HCT116 (cell line): Measurements from ENCODE around the gene ZNF749. TPM values are rescaled to one million over a fixed set of nuclear protein-coding genes. Genes with fewer than 3 reads are reported as not detected.

Experiments
- ATAC-seq: fragments of 200-7000 bp; cut with Tn5 transposase; 2 replicates; pipeline ENCODE4 v1.9.1; 2020; ENCODE audit warnings: mild to moderate bottlenecking, moderate library complexity
- BruUV-seq: library from RNA; stranded (reverse); fragments of 400-500 nt; replicated peaks from 2 replicates; lab custom pipeline; 2021; lab: Mats Ljungman, UMichigan
- CTCF ChIA-PET: fragments of 300-600 bp; sonication (Branson Sonifier 250); formaldehyde crosslinking; loops from one replicate; lab custom pipeline; 2021; ENCODE audit warnings: antibody characterized with exemption; lab: Charles Lee
- POLR2A ChIA-PET: fragments of 300-600, 350-600 bp; sonication (Branson Sonifier 250); formaldehyde crosslinking; loops from one replicate; lab custom pipeline; 2021; ENCODE audit warnings: antibody characterized with exemption; lab: Charles Lee
- RAD21 ChIA-PET, 2 experiments: fragments of 300-600 bp; sonication (Branson Sonifier 250); formaldehyde crosslinking; loops; one replicate each; lab custom pipeline; 2023; ENCODE audit warnings: low total read pairs in 2 of 2; ENCODE audit not compliant: uncharacterized antibody in 2 of 2, unreplicated experiment in 2 of 2, low non-redundant PET in 1 of 2; lab: Charles Lee
- DNase-seq: peaks from one replicate; pipeline ENCODE4 v3.0.0-alpha.2; 2010; ENCODE audit warnings: low read depth, low spot score
- H2AFZ ChIP-seq: fragments of 200-600 bp; shearing (Covaris generic), sonication (generic); 2 replicates; pipeline ENCODE4 v1.6.1; 2017; ENCODE audit warnings: low read depth, mixed run types, mixed read lengths, antibody characterized with exemption, low read length; ENCODE audit not compliant: poor library complexity, severe bottlenecking
- H3K27ac ChIP-seq: 2 replicates; pipeline ENCODE4 v1.5.1; 2012; ENCODE audit warnings: low read depth, low read length
- H3K27me3 ChIP-seq: fragments of 200-600 bp; sonication (generic); 2 replicates; pipeline ENCODE4 v1.6.1; 2016; ENCODE audit warnings: mixed run types, low read length, mixed read lengths; ENCODE audit not compliant: insufficient read depth
- H3K36me3 ChIP-seq, 2 experiments: fragments of 200-500 bp in 1 of 2; fragments of 200-600 bp in 1 of 2; sonication (Bioruptor generic) in 1 of 2; sonication (generic) in 1 of 2; 2 replicates each; pipeline versions ENCODE4 v1.5.1 to v1.6.1; 2014 to 2016; ENCODE audit warnings: low read length in 2 of 2, inconsistent platforms in 1 of 2, mixed read lengths in 1 of 2, mixed run types in 1 of 2; ENCODE audit not compliant: insufficient read depth in 2 of 2, control insufficient read depth in 1 of 2
- H3K4me1 ChIP-seq, 2 experiments: fragments of 200-600 bp in 1 of 2; sonication (generic) in 1 of 2; 2 replicates each; pipeline versions ENCODE4 v1.5.1 to v1.6.1; 2012 to 2017; ENCODE audit warnings: low read length in 2 of 2, inconsistent platforms in 1 of 2, mild to moderate bottlenecking in 1 of 2, mixed read lengths in 1 of 2, mixed run types in 1 of 2, moderate library complexity in 1 of 2; ENCODE audit not compliant: insufficient read depth in 2 of 2, control insufficient read depth in 1 of 2
- H3K4me2 ChIP-seq: fragments of 200-600 bp; sonication (generic); 2 replicates; pipeline ENCODE4 v1.6.1; 2017; ENCODE audit warnings: mixed run types, low read length, mixed read lengths
- H3K4me3 ChIP-seq, 2 experiments: fragments of 200-600 bp in 1 of 2; sonication (generic) in 1 of 2; replicated peaks in 1 of 2; 2 replicates each; pipeline ENCODE4 v1.5.1; 2011 to 2016; ENCODE audit warnings: low read length in 2 of 2, control low read depth in 1 of 2, low read depth in 1 of 2, mild to moderate bottlenecking in 1 of 2, mixed read lengths in 1 of 2, mixed run types in 1 of 2
- H3K79me2 ChIP-seq: fragments of 200-600 bp; sonication (generic); 2 replicates; pipeline ENCODE4 v1.6.1; 2017; ENCODE audit warnings: mild to moderate bottlenecking, mixed run types, low read length, moderate library complexity, mixed read lengths; ENCODE audit not compliant: insufficient read depth
- H3K9ac ChIP-seq: fragments of 200-600 bp; sonication (generic); 2 replicates; pipeline ENCODE4 v1.6.1; 2016; ENCODE audit warnings: low read length, mixed read lengths
- H3K9me2 ChIP-seq: fragments of 200-600 bp; sonication (generic), shearing (Covaris generic); 2 replicates; pipeline ENCODE4 v1.6.1; 2017; ENCODE audit warnings: mixed run types, mild to moderate bottlenecking, moderate library complexity; ENCODE audit not compliant: insufficient read depth
- H3K9me3 ChIP-seq, 2 experiments: fragments of 200-500 bp in 1 of 2; fragments of 200-600 bp in 1 of 2; sonication (Bioruptor generic) in 1 of 2; sonication (generic) in 1 of 2; 2 replicates each; pipeline ENCODE4 v1.6.1; 2014 to 2017; ENCODE audit warnings: low read length in 2 of 2, mixed read lengths in 2 of 2, inconsistent platforms in 1 of 2, low read depth in 1 of 2, mild to moderate bottlenecking in 1 of 2, mixed run types in 1 of 2, moderate library complexity in 1 of 2; ENCODE audit not compliant: control insufficient read depth in 1 of 2, insufficient read depth in 1 of 2
- H4K20me1 ChIP-seq: fragments of 200-600 bp; sonication (generic), shearing (Covaris generic); 2 replicates; pipeline ENCODE4 v1.6.1; 2017; ENCODE audit warnings: mixed run types, mild to moderate bottlenecking, moderate library complexity; ENCODE audit not compliant: insufficient read depth
- ATF3 ChIP-seq: IDR thresholded peaks from 2 replicates; pipeline ENCODE4 v1.6.1; 2012
- CBX3 ChIP-seq: IDR thresholded peaks from 2 replicates; pipeline ENCODE4 v1.6.1; 2012; ENCODE audit warnings: low read depth
- CEBPB ChIP-seq: IDR thresholded peaks from 2 replicates; pipeline ENCODE4 v1.6.1; 2012; ENCODE audit warnings: low read depth
- CTCF ChIP-seq, 3 experiments: fragments of 200-600 bp in 1 of 3; sonication (generic) in 1 of 3; IDR thresholded peaks in 2 of 3; conservative IDR thresholded peaks in 1 of 3; 2 replicates each; pipeline ENCODE4 v1.5.1; 2012 to 2017; ENCODE audit warnings: low read depth in 2 of 3, low read length in 2 of 3, antibody characterized with exemption in 1 of 3, borderline replicate concordance in 1 of 3, control low read depth in 1 of 3, mild to moderate bottlenecking in 1 of 3, mixed read lengths in 1 of 3, mixed run types in 1 of 3, moderate library complexity in 1 of 3; ENCODE audit not compliant: insufficient read depth in 1 of 3
- EGR1 ChIP-seq: IDR thresholded peaks from 2 replicates; pipeline ENCODE4 v1.6.1; 2012; ENCODE audit warnings: low read depth
- ELF1 ChIP-seq: IDR thresholded peaks from 2 replicates; pipeline ENCODE4 v1.6.1; 2012; ENCODE audit warnings: low read depth, borderline replicate concordance
- POLR2A ChIP-seq: IDR thresholded peaks from 2 replicates; pipeline ENCODE4 v1.7.0; 2011; ENCODE audit warnings: borderline replicate concordance; ENCODE audit not compliant: insufficient read depth, insufficient read length; ENCODE audit errors: extremely low read depth
- RAD21 ChIP-seq: IDR thresholded peaks from 2 replicates; pipeline ENCODE4 v1.6.1; 2012; ENCODE audit warnings: low read depth, mild to moderate bottlenecking
- SRF ChIP-seq: IDR thresholded peaks from 2 replicates; pipeline ENCODE4 v1.6.1; 2012; ENCODE audit warnings: low read depth
- TCF7L2 ChIP-seq: IDR thresholded peaks from 2 replicates; pipeline ENCODE4 v1.7.0; 2011; ENCODE audit warnings: borderline replicate concordance, inconsistent platforms; ENCODE audit not compliant: insufficient read depth, insufficient read length; ENCODE audit errors: extremely low read depth
- ZBTB33 ChIP-seq: IDR thresholded peaks from 2 replicates; pipeline ENCODE4 v1.6.1; 2011; ENCODE audit warnings: mild to moderate bottlenecking, low read length, moderate library complexity; ENCODE audit not compliant: insufficient replicate concordance; ENCODE audit errors: extremely low read depth
- ZFX ChIP-seq: fragments of 450-650 bp; IDR thresholded peaks from 2 replicates; pipeline ENCODE4 v1.6.1; 2017
- intact Hi-C: fragments of 100-400 bp; cut with micrococcal nuclease; formaldehyde crosslinking; loops from 2 replicates; pipeline ENCODE4 v1.10.0; 2022
- total RNA-seq: library from RNA; stranded (reverse); gene quantifications from one replicate; pipeline ENCODE4 v1.2.1, GENCODE V29; 2021; ENCODE audit not compliant: unreplicated experiment

Gene ZNF749
- total RNA-seq, 1 experiment from 2014 or later, result 18.0 TPM

GRCh38 chr19:57389194-57389729 lies 45.9 kb upstream of the ZNF749 start:
- Histone ChIP-seq H3K27ac (peak overlapping the region; percentile 37; the same call in 1 of the 2 replicates), H2AFZ (peak overlapping the region; percentile 69), H3K9me3 (no peaks in the 10 kb centered on the region), H3K4me2 (peak overlapping the region; percentile 90), H4K20me1 (no peaks in the 10 kb centered on the region), H3K9ac (peak overlapping the region; percentile 79)
- ChIA-PET RAD21 (interaction anchor here in 1 of 2 experiments (0.9 kb wide), 1 partner anchor 17 kb away, joined by 7 read pairs; no protein-coding TSS in a partner anchor), POLR2A (interaction anchor here (1.0 kb wide), 3 partner anchors 26 to 46 kb away, joined by 3 to 5 read pairs (median 4); partner anchors contain the start of genes TRAPPC2B, ZNF304, ZNF547 and ZNF749)
- no peak for DNase-seq
- intact Hi-C loops, result loop anchor here (1.0 kb wide), 1 partner anchor 26 kb away; the partner anchor contains the start of genes TRAPPC2B and ZNF547
- TF ChIP-seq SRF (peak; percentile 100), RAD21 (no peak)
- TF ChIP-seq, all 23 proteins: peak for 1
- no peaks in the 10 kb centered on the region for H3K36me3 ChIP-seq
- H3K27me3 ChIP-seq, result no peaks in the 10 kb centered on the region
- peaks cover 22% of the 10 kb centered on the region for H3K79me2 ChIP-seq
- H3K4me1 ChIP-seq, result peaks cover 6 to 16% of the 10 kb centered on the region in 2 experiments; a peak in 2 of 4 replicates
- no peak for ATAC-seq
- TSS peak; percentile 64 for BruUV-seq
- H3K4me3 ChIP-seq, result peak overlapping the region; percentile 73 to 85
- no peaks in the 10 kb centered on the region for H3K9me2 ChIP-seq
- CTCF ChIA-PET, result no interaction called here

- H2AFZ ChIP-seq, result peak within 1 kb of the TSS; percentile 69
- H3K4me1 ChIP-seq, result peaks cover 6 to 16% of the 10 kb centered on the region in 2 experiments; a peak in 2 of 4 replicates
- ATAC-seq (peak; percentile 99), DNase-seq (peak; percentile 98)
- H3K27me3 ChIP-seq, result no peaks in the 10 kb centered on the region
- no peaks in the 10 kb centered on the region for H3K9me3 ChIP-seq
- peak within 1 kb of the TSS; percentile 61 for H3K27ac ChIP-seq
- ChIA-PET CTCF (no interaction called here), POLR2A (interaction anchor here (1.0 kb wide), 3 partner anchors 27 to 45 kb away, joined by 3 to 5 read pairs (median 4); partner anchors contain the start of genes TRAPPC2B, ZNF304, ZNF547 and ZNF749), RAD21 (interaction anchor here in 1 of 2 experiments (0.9 kb wide), 1 partner anchor 16 kb away, joined by 7 read pairs; no protein-coding TSS in a partner anchor)
- H3K4me3 ChIP-seq, result peak within 1 kb of the TSS; percentile 73 to 85
- TSS peak; percentile 66 for BruUV-seq
- H3K79me2 ChIP-seq, result peaks cover 22% of the 10 kb centered on the region
- intact Hi-C loops, result loop anchor here (1.0 kb wide), 1 partner anchor 27 kb away; the partner anchor contains the start of genes TRAPPC2B and ZNF547
- H4K20me1 ChIP-seq, result no peaks in the 10 kb centered on the region
- no peaks in the 10 kb centered on the region for H3K36me3 ChIP-seq
- peak within 1 kb of the TSS; percentile 90 for H3K4me2 ChIP-seq
- H3K9me2 ChIP-seq, result no peaks in the 10 kb centered on the region
- peak within 1 kb of the TSS; percentile 79 for H3K9ac ChIP-seq
- TF ChIP-seq ZFX (peak; percentile 37), TCF7L2 (peak; percentile 42), CEBPB (0 out of 2 replicates have a peak, but pooled peaks have one; percentile 48), POLR2A (peak; percentile 39), ZBTB33 (peak; percentile 74), CTCF (IDR thresholded peaks at IDR 0.05 in 2 of 3, conservative IDR thresholded peaks at IDR 0.05 in 1 of 3; ENCODE audit: borderline replicate concordance in 1 of 3, insufficient read depth in 1 of 3, low read depth in 2 of 3, low read length in 2 of 3) (0 out of 6 replicates have a peak, but pooled peaks of 1 of the 3 experiments have one; percentile 11), ELF1 (peak; percentile 79), ATF3 (no peak), CBX3 (no peak), EGR1 (no peak)
These were observed 45.2 kb upstream of the ZNF749 start, which contains the start of gene ZNF548 for GRCh38 chr19:57389730-57390598. TSS of gene ZNF548 (plus strand) at chr19:57389854. CDS start at chr19:57390100, 246 bp downstream.
